ENCODE measurements around the gene MEF2B.
"Not testable (repeated sequence)": the region's sequence is repeated elsewhere in the genome, so short reads cannot be mapped to it uniquely, and the experiment has no call there.

DNA sequence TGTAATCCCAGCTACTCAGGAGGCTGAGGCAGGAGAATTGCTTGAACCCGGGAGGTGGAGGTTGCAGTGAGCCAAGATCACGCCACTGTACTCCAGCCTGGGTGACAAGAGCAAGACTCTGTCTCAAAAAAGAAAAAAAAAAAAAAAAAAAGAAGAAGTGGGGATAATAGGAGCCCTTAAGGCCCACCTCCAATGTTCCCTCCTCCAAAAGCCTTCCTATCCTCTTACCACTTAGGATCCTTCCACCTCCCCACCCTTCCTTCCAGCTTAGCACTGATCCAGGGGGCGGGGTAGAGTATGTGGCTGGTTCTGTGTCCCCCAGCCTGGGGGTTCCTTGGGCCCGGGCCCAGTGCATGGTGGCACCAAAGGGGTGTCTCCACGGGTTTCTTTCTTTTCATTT, 3.2 kb upstream of the MEF2B start:
- TF ChIP-seq, protein P1, sequence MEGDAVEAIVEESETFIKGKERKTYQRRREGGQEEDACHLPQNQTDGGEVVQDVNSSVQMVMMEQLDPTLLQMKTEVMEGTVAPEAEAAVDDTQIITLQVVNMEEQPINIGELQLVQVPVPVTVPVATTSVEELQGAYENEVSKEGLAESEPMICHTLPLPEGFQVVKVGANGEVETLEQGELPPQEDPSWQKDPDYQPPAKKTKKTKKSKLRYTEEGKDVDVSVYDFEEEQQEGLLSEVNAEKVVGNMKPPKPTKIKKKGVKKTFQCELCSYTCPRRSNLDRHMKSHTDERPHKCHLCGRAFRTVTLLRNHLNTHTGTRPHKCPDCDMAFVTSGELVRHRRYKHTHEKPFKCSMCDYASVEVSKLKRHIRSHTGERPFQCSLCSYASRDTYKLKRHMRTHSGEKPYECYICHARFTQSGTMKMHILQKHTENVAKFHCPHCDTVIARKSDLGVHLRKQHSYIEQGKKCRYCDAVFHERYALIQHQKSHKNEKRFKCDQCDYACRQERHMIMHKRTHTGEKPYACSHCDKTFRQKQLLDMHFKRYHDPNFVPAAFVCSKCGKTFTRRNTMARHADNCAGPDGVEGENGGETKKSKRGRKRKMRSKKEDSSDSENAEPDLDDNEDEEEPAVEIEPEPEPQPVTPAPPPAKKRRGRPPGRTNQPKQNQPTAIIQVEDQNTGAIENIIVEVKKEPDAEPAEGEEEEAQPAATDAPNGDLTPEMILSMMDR (IDR thresholded peaks at IDR 0.05; ENCODE audit: low read length): not testable (repeated sequence)
- not testable (repeated sequence) for TF ChIP-seq EZH2 (IDR thresholded peaks at IDR 0.05; ENCODE audit: borderline replicate concordance, low read length)

All from OCI-LY1 (cell line).